ENCODE measurements around the gene SMARCB1. TPM values are rescaled to one million over a fixed set of nuclear protein-coding genes. Genes with fewer than 3 reads are reported as not detected.

Gene SMARCB1
- total and polyA plus RNA-seq, 2 experiments from 2014 or later, result 114 to 132 TPM

DNA sequence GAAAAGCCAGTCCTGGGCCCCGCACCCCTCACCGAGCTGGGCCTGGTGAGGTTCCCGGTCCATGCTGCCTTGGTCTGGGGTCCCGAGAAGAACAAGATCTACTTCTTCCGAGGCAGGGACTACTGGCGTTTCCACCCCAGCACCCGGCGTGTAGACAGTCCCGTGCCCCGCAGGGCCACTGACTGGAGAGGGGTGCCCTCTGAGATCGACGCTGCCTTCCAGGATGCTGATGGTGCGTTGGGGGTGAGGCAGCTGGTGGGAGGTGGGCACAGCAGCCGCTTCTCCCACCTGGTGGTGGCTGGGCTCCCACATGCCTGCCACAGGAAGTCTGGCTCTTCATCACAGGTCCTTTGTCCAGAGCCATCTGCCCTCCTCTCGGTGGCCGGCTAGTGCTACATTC is 4.5 kb upstream of the SMARCB1 start:
- no peak overlapping the region for H3K4me3 ChIP-seq
- H3K9me2 ChIP-seq (ENCODE audit: insufficient read depth), result no peaks in the 10 kb centered on the region
- H3K4me2 ChIP-seq, result no peak overlapping the region
- ATAC-seq (no peak), DNase-seq (ENCODE audit: low spot score) (no peak)
- no peaks in the 10 kb centered on the region for H3K36me3 ChIP-seq (ENCODE audit: insufficient read depth)
- no peaks in the 10 kb centered on the region for H4K20me1 ChIP-seq (replicated peaks; ENCODE audit: insufficient read depth)
- peaks cover 6% of the 10 kb centered on the region; the same call in 1 of the 2 replicates for H3K4me1 ChIP-seq (ENCODE audit: insufficient read depth)
- no peaks in the 10 kb centered on the region for H3K9me3 Mint-ChIP-seq
- H2AFZ ChIP-seq, result no peak overlapping the region
- H3K27me3 ChIP-seq (ENCODE audit: insufficient read depth), result no peaks in the 10 kb centered on the region
- H3K79me2 ChIP-seq (replicated peaks; ENCODE audit: insufficient read depth), result no peaks in the 10 kb centered on the region
- no peak overlapping the region for H3K4me3 Mint-ChIP-seq
- no peak overlapping the region for H3K27ac ChIP-seq (ENCODE audit: low read depth)
- H3K4me1 Mint-ChIP-seq, result peaks cover 6% of the 10 kb centered on the region; the same call in 2 of the 3 replicates
- H3F3A ChIP-seq (replicated peaks; ENCODE audit: low read depth), result 0 out of 2 replicates have a peak, but pooled peaks cover 6% of the 10 kb centered on the region
- TF ChIP-seq STAT1 (IDR thresholded peaks at IDR 0.05; ENCODE audit: unreplicated experiment), result no peak
- no peak for TF ChIP-seq ZNF114 (CRISPR knock-in tag; IDR thresholded peaks at IDR 0.05)
- TF ChIP-seq, protein P1, sequence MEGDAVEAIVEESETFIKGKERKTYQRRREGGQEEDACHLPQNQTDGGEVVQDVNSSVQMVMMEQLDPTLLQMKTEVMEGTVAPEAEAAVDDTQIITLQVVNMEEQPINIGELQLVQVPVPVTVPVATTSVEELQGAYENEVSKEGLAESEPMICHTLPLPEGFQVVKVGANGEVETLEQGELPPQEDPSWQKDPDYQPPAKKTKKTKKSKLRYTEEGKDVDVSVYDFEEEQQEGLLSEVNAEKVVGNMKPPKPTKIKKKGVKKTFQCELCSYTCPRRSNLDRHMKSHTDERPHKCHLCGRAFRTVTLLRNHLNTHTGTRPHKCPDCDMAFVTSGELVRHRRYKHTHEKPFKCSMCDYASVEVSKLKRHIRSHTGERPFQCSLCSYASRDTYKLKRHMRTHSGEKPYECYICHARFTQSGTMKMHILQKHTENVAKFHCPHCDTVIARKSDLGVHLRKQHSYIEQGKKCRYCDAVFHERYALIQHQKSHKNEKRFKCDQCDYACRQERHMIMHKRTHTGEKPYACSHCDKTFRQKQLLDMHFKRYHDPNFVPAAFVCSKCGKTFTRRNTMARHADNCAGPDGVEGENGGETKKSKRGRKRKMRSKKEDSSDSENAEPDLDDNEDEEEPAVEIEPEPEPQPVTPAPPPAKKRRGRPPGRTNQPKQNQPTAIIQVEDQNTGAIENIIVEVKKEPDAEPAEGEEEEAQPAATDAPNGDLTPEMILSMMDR (conservative IDR thresholded peaks at IDR 0.05; ENCODE audit: low read depth in 2 of 2), result no peak
- TF ChIP-seq EZH2 (IDR thresholded peaks at IDR 0.05; ENCODE audit: low read depth, unreplicated experiment), result no peak
- TF ChIP-seq, protein P2, sequence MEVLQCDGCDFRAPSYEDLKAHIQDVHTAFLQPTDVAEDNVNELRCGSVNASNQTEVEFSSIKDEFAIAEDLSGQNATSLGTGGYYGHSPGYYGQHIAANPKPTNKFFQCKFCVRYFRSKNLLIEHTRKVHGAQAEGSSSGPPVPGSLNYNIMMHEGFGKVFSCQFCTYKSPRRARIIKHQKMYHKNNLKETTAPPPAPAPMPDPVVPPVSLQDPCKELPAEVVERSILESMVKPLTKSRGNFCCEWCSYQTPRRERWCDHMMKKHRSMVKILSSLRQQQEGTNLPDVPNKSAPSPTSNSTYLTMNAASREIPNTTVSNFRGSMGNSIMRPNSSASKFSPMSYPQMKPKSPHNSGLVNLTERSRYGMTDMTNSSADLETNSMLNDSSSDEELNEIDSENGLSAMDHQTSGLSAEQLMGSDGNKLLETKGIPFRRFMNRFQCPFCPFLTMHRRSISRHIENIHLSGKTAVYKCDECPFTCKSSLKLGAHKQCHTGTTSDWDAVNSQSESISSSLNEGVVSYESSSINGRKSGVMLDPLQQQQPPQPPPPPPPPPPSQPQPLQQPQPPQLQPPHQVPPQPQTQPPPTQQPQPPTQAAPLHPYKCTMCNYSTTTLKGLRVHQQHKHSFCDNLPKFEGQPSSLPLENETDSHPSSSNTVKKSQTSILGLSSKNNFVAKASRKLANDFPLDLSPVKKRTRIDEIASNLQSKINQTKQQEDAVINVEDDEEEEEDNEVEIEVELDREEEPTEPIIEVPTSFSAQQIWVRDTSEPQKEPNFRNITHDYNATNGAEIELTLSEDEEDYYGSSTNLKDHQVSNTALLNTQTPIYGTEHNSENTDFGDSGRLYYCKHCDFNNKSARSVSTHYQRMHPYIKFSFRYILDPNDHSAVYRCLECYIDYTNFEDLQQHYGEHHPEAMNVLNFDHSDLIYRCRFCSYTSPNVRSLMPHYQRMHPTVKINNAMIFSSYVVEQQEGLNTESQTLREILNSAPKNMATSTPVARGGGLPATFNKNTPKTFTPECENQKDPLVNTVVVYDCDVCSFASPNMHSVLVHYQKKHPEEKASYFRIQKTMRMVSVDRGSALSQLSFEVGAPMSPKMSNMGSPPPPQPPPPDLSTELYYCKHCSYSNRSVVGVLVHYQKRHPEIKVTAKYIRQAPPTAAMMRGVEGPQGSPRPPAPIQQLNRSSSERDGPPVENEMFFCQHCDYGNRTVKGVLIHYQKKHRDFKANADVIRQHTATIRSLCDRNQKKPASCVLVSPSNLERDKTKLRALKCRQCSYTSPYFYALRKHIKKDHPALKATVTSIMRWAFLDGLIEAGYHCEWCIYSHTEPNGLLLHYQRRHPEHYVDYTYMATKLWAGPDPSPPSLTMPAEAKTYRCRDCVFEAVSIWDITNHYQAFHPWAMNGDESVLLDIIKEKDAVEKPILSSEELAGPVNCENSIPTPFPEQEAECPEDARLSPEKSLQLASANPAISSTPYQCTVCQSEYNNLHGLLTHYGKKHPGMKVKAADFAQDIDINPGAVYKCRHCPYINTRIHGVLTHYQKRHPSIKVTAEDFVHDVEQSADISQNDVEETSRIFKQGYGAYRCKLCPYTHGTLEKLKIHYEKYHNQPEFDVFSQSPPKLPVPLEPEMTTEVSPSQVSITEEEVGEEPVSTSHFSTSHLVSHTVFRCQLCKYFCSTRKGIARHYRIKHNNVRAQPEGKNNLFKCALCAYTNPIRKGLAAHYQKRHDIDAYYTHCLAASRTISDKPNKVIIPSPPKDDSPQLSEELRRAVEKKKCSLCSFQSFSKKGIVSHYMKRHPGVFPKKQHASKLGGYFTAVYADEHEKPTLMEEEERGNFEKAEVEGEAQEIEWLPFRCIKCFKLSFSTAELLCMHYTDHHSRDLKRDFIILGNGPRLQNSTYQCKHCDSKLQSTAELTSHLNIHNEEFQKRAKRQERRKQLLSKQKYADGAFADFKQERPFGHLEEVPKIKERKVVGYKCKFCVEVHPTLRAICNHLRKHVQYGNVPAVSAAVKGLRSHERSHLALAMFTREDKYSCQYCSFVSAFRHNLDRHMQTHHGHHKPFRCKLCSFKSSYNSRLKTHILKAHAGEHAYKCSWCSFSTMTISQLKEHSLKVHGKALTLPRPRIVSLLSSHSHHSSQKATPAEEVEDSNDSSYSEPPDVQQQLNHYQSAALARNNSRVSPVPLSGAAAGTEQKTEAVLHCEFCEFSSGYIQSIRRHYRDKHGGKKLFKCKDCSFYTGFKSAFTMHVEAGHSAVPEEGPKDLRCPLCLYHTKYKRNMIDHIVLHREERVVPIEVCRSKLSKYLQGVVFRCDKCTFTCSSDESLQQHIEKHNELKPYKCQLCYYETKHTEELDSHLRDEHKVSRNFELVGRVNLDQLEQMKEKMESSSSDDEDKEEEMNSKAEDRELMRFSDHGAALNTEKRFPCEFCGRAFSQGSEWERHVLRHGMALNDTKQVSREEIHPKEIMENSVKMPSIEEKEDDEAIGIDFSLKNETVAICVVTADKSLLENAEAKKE (CRISPR knock-in tag; IDR thresholded peaks at IDR 0.05), result no peak
- no peak for TF ChIP-seq JUNB (IDR thresholded peaks at IDR 0.05; ENCODE audit: unreplicated experiment)
- H3K27me3 Mint-ChIP-seq (ENCODE audit: insufficient read depth, low read depth, poor library complexity), result peaks cover 6% of the 10 kb centered on the region
- no peaks in the 10 kb centered on the region; the same call in 2 of the 3 replicates for H3K36me3 Mint-ChIP-seq (ENCODE audit: low read depth)
- no peak overlapping the region for H3K27ac Mint-ChIP-seq

Data from GM23338 (cell line).